Erythroblast (primary cell): Measurements from ENCODE around the gene MOV10L1.

Experiments
- GATA1 ChIP-seq: IDR thresholded peaks from 2 replicates; pipeline ENCODE4 v1.6.1; 2011; ENCODE audit warnings: low read depth, mild to moderate bottlenecking, control low read depth, low read length, moderate library complexity
- POLR2A ChIP-seq: IDR thresholded peaks from 2 replicates; pipeline ENCODE4 v1.6.1; 2011; ENCODE audit warnings: mild to moderate bottlenecking, low read length

- TF ChIP-seq POLR2A (no peak), GATA1 (no peak)
Observed at GRCh38 chr22:50153056-50153755, 63.4 kb downstream of the MOV10L1 start.
